CD4-positive, alpha-beta T cell treated with Interleukin-21 for 1 hour (primary cell): Measurements from ENCODE around the gene BRF1.

Experiments
- DNase-seq: peaks from one replicate; pipeline ENCODE4 v3.0.0-alpha.2; 2020

BRF1 gene

DNA sequence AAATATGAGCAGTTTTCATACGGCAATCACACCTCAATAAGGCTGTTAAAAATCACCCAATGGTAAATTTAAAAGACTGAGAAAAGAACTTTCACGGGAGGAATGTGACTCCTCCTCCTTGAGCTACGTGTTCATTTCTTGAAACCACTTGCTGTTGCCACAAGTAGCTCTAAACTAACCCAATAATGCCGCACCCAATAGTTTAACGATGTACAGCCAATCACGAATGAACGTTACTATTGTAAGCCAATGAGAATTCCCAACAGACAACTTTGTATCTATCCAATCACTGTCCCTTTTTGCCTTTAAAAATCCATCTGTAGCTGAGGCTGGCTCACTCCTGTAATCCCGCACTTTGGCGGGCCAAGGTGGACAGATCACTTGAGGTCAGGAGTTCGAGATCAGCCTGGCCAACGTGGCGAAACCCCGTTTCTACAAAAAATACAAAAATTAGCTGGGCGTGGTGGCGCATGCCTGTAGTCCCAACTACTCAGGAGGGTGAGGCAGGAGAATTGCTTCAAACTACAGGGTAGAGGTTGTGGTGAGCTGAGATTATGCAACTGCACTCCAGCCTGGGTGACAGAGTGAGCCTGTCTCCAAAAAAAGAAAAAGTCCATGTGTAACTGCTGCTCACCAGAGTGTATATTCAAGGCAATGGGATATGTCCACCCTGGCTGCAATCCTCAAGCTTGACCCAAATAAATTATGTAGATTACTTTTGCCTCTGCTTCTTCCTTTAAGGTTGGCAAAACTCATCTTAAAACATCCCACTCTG is 76.8 kb downstream of the BRF1 start:
- DNase-seq, result no peak

DNA sequence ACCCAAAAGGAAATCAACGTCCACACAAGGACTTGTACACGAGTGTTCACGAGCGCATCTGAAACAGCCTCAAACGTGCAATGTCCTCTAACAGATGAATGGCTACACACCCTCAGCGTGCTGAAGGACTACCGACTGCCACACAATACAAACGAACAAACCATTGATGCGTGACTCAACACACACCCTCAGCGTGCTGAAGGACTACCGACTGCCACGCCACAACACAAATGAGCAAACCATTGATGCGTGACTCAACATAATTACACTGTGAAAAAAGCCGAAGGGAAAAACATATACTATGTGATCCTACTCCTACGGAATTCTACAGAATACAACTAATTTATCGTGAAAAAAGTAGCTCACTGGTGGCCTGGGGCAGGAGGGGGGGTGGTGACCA is 77.5 kb downstream of the BRF1 start:
- no peak for DNase-seq

DNA sequence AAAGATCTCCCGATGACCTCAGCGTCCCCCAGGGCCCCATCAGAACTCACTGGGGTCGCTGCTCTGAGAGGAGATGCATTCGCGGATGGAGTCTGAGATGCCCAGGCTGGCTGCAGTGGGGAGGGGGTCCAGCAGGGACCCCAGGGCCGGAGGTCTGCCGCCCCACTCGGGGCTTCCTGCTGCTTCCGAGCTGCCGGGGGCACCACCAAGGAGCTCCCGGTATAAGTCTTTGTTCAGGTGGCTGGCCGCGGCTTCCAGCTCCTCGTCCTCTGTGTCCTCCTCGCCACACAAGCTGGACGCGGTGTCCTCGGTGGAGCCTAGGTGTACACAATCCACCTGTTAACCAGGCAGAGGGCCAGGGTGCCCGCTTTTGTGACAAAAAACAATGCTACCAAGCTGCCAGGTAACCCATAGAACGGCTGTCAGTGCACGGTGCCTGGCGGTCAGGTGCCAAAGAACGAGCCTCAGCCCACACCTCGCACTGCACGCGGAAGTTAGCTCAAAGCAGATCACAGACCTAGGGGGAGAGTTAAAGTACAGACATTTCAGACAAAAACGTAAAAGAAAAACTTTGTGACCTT is 79.1 kb downstream of the BRF1 start:
- no peak for DNase-seq

DNA sequence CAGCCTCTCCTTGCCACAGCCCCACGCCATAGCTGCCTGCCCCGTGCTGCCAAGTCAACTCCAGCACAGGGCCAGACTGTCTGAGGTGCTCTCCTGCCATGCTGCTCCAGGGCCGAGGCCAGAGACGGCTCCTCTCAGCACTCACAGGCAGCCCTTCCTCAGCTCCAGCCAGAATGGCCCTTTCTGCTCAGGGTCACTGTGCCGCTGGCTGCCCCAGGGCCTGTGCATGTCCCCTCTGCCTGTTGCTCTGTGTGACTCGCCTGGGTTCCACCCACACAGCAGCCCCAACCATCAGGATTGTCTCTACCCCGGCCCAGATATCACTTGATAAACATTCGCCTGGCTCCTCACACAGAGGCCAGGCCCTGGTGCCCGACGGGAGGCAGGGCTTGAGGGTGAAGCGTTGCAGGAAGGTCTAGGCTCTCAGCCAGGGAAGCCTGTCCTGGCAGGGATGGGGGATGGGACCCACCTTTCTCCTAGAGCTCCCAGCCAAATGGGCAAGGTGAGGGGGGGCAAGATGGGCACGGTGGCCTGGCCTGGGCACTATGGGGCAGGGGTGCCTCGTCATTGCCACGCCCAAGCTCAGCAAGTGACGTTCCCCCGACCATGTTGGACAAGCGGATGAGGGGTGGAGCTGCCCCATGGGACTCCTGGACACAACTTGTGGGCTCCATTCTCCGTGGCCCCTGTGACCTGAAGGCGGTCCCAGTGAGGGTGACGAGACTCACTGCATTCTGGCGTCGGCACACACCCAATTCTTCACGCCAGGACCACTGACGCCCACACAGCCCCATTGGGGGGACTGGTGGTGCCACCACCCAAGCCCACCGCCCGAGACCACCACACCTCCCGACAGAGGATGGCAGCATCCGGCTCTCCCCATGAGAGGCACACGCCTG is 79.9 kb downstream of the BRF1 start:
- DNase-seq, result no peak

DNA sequence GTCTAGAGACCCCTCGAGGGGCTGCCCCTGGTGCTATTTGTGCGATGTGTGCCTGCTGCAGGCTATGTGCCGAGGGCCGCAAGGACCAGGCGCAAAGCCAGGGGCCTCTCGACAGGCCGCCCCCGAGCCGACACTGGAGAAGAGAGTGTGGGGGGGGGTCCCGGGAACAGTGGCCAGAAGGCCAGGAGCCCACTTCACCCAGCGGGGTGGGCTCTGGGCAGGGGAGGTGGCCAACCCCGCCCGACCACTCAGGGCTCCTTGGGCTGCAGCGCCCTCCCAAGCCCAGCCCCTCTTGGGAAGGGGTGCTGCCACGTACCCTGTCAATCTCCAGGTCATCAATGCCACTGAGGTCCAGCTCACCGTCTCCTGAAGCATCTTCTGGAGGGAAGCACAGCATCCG is 81.0 kb downstream of the BRF1 start:
- DNase-seq, result no peak

DNA sequence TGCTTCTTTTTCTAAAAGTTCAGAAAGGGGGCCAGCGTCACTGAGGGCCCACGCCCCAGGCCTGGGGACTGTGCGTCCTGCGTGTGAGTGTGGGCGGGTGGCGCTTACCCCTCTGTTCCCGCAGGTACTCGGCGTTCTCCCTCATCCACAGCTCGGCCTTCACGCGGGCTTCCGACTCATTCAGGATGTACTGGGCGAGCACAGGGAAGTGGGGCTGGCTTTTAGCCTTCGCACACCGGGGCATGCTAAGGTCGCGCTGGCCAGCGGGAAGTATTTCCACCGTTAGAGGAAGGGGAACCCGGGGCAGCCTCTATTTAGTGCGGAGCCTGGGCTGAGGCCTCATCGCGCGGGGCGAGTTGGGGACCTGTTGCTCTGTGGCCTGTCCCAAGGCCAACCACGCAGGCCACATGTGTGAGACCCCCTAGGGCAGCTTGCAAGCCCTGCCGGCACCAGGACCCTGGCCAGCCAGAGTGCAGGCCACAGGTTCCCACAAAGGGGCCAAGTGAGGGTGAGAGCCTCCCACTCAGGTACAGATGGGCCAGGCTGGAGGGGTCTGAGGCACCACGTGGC is 81.7 kb downstream of the BRF1 start:
- DNase-seq, result no peak

DNA sequence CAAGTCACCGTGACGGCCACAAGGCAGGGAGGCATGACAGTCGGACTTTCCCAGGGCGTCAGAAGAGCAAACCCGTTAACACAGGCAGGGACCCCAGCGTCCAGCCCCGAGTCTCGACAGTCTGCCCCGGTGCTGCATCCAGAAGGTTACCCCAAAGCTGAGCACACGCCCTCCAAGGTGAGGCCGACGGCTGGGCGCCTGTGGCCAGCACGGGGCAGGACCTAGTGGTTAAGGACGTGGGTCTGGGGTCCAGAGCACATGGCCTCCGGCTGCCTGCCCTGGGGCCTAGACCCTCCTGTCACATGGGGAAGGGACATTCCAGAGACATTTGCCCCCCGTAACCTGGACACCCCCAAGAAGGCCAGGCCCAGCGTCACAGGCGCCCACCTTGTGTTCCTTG is 82.2 kb downstream of the BRF1 start:
- DNase-seq, result no peak

DNA sequence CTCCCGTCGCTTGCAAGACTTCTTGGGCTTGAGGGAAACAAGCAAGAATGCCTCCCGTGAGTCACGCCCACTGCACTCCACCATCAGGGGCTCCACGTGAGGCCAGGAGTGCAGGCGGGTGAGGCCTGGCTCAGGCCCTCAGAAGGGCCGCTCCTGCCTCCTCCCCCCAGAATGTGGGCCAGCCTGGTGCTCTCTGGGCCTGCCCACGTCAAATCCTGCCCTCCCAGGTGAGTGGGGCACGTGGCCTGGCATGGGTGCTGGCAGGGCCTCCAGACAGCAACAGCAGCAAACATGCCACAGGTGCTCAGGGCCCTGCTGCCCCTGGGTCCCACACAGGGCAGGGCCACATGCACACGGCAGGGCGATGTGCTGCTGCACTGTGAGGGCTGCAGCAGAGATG is 83.0 kb downstream of the BRF1 start:
- no peak for DNase-seq

DNA sequence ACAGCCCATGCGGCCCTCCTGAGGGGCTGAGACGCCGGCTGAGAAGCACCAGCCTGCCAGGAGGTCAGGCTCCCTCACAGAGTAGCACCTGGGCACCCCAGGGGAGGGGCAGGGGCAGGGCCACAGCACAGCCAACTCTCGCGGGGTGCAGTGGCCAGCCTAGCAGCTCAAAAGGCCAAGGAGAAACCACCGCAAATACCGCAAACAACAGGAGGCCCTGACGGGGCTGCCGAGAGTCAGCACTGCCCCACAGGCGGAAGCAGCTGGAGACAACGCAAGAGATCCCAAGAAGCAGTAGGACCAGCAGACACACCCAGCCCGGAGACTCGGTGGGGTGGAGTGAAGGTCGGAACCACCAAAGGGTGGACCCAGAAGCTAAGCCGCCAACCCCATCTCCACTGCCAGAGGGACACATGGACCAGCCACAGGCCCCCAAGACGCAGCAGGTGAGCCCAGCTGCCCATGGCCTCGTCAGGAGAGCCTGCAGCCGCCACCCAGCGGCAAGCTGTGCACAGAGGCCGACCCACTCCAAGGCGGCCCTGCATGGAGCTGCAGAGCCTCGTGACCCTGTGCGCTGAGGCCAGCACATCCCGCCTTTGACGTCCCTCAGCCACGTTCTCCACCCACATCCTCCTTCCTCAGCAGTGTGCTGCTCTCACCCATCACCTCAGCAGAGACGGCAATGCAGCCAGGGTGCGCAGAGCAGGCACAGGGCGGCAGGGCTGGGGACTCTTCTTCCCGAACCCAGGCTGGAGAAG is 84.1 kb downstream of the BRF1 start:
- no peak for DNase-seq

DNA sequence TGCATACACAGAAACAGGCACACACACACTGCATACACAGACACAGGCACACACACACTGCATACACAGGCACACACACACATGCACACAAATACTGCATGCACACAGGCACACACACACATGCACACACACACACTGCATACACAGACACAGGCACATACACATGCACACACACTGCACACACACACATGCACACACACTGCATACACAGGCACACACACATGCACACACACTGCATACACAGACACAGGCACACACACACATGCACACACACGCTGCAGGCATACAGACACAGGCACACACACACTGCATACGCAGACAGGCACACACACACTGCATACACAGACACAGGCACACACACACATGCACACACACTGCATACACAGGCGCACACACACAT is 85.2 kb downstream of the BRF1 start:
- no peak for DNase-seq

DNA sequence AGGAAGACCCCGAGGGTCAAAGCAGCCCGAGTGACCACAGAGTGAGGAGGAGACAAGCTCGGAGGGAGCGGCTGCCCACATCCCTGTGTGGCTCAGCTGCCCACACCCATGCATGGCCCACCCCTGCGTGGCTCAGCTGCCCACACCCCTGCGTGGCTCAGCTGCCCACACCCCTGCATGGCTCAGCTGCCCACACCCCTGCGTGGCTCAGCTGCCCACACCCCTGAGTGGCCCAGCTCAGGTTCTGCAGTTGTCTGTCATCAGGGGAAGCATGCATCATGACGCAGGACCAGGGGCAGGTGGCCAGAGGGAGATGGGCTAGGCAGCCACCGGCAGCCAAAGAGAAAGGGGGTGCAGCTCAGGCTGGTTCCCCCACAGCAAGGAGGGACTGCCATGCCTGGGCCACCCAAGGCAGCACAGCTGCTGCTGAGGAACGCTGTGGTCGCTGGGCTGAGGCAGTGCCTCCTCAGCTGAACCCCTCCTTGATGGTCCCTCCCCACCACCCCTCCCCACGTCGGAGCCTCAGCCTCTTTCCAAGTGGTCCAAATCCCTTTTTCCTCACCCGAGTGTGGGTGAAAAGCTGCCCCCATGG is 86.4 kb downstream of the BRF1 start:
- DNase-seq, result no peak

DNA sequence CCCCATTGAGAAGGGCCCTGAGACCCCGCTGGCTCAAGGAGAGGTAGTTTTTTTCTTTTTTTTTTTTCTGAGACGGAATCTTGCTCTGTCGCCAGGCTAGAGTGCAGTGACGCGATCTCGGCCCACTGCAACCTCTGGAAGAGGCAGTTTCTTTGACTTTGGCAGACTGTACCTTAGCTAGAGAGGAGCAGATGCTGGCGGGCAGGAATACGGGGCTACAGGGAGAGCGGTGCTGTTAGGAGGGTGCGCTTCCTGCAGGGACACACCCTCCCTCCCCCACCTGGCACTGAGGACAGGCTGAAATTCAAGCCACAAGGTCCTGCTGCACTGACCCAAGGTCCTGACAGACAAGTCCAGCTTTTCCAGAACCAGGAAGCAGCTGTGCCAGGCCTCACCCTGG is 87.4 kb downstream of the BRF1 start:
- no peak for DNase-seq

DNA sequence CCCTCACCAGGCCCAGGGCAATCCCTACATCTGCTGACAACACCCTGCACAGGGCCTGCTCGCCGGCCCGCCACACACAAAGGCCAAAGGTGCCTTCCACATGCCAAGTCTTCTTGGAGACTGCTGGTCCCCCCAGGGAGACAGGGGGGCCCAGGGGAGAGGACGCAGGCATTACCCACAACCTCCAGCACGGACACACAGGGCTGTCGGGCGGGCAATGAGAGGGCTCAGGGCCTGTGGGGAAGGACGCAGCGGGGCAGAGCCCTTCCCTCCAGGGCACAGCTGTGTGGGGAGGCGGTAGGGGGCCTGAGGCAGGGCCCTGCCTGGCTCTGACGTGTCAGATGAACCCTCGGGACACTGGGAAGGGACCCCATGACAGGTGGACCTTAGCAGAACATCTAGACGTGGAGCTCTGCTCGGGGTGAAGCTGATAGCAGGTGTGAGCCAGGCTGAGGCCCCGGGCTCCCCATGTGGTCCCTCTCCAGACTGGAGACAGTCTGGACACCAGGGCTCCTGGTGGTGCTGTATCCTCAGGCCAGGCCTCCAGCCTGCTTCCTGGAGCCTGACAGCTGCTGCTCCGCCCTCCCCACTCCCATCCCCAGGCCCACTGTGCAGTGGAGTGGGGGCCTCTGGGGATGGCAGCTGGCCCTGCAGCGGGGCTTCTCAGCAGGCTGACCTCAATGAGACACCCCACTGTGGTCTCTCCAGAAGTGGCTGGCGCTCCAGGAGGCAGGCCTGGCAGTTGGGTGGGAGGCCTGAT is 88.1 kb downstream of the BRF1 start:
- no peak for DNase-seq

DNA sequence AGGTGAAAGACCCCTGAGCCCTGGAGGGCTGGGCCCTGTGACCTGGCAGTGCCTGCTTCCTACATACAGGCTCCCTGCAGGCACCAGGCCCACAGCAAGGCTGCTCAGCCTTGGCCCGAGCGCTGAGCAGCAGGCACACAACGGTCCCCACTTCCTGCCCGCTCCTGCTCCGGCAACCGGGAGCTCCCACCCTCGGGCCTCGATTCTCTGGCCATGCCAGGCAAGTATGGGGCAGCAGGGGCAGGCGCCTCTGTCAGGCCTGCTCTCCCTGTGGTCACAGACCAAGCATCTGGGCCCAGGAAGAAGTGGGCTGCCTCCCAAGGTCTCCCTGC is 89.1 kb downstream of the BRF1 start:
- no peak for DNase-seq

DNA sequence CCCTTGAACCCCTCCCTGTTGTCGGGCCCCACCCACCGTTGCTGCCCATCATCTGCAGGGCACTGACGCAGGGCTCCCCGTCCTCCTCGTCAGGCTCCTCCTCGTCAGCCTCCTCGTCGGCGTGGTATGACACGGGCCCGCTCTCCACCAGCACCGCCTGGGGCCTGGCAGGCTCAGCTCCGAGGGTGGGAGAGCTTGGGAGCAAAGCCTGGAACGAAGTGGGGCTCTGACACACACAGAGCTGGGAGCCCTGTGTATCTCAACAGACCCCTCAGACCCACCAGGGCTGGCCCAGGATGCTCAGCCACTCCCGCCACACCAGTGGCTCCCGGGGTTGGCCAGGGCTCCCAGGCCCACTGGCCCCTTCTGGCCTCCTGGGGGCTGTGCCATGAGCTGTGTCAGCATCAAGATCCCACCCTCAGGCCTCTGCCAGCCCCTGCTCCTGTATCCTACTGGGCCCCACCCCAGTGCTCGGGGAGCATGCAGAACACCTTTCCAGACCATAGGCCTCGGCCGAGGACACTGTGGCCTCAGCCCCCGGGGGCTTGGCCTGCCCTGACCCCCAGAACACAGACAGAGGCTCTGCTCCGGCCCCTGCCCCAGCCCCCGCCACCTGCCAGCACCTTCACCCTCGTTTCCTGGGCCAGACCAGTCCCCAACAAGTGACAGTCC is 89.6 kb downstream of the BRF1 start:
- DNase-seq, result no peak

DNA sequence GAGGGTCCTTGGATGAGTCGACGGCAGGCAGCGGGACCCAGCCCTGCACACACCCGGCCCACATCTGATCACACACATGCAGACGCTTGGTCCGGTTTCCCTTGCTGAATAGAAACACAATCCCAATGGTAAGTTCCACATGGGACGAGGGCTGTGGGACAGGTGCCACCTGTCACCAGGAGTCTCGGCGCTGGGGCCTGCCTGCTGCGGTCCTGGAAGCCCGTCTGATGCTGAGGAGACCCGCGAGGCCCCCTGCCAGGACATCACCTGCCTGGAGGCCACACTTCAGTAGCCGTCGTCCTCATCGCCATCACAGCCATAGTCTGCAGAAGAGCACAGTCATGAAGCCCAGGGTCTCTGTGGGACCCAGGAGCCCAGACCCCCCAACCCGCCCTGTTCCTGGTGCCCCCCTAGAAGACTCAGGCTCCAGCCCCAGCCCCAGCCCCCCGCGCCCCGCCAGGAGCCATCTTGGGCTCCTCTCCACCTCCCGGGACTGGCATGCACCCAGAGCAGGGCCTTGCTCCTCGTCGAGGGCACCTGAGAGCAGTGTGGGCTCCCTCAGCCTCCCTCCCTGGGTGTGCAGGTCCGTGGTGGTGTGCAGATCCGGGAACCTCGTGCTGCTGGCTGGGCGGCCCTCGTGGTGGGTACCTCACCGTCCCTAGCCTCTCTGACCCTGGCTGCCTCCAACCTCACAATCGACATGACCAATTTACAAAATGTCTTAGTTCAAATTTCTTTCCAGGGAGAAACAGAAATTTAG is 90.4 kb downstream of the BRF1 start:
- no peak for DNase-seq

DNA sequence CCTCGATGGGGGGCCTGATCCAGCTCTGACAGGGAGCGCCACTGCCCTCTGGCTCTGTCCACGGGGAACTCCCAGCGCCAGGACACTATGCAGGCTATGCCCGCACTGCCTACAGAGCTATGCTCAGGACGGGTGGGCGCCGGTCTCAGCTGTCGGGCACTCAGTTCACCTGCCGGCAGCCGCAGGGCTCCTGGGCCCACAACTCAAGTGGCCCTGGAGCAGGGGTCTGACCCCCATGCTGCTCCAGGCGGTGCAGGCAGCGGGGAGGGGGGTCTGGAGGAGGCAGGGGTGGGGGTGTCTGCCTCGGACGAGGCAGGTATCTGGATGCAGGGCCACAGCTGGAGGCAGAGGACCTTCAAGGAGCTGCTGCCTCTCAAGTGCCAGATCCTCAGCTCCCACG is 91.2 kb downstream of the BRF1 start:
- no peak for DNase-seq

DNA sequence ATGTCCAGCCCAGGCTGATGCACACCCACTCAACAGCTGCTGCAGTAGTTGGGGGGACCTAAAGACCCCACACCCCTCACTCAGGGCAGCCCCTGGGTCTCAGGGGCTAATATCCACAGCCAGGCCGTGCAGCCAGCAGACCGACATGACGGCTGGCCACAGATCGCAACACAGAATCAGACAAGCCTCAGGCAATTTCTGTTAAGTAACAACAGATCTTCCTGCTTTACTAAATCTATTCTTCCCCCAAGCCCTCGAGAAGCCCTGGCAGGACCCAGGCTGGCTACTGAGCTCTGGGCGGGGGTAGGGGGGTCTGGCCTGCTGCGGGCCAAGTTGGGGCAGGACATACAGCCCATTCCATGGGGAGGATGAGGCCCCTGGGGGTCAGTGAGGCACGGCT is 91.7 kb downstream of the BRF1 start:
- DNase-seq, result no peak

DNA sequence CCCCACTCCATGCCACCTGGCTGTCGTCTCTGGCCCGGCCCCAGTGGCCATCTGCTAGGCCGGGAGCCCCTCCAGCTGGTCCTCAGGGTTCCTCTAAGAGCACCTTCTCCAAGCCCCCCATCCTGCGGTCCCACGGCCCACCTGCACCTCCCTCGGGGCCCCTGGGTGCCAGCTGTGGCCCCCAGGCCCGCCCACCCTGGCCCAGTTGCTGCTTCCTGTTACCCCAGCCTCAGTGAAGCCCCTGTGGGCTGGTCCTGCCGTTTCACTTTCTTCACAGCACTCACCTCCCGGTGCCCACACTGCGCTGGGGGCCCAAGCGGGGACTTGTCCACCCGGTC is 92.1 kb downstream of the BRF1 start:
- no peak for DNase-seq

DNA sequence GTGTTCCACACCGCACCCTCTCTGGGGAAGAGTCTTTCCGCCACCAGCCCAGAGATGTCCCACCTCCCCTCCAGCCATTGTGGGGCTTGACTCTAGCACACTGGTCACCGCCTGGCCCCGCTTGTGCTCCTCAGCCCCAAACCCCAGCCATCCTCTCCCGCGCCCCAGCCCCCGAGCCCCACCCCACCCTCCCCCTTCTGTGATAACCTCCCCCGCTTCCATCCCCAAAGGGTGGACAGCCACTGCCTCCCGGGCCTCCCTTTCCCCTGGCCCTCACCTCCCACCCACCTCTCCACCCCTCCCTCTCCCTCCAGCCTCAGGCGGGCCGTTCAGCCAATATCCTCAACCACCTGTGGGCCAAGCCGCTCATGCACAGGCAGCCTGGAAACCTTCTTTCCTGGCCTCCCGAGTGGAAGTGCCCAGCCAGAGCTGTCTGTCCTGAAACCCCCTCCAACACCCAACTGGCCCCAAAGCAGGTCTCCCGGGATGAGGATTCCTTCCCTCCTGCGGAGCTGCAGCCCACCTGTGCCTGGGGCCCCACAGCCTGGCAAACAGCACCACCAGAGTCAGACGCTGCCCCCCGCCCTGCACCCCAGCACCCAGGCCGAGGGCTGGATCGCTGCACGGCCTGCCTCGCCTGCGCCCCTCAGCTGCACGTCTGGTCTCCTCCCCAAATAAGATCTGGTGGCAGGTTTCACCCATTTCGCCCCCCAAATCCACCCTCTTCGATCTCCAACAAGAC is 92.6 kb downstream of the BRF1 start:
- no peak for DNase-seq
